HEK293 (cell line): Measurements from ENCODE around the gene SGMS1.

Experiments
- CTCF ChIA-PET: fragments of 350-600 bp; formaldehyde crosslinking; extraction: SDS; loops from one replicate; lab custom pipeline; 2021; ENCODE audit warnings: antibody characterized with exemption; lab: Yijun Ruan, JAX
- POLR2A ChIA-PET: fragments of 300-600 bp; formaldehyde crosslinking; extraction: SDS; loops from one replicate; lab custom pipeline; 2020; ENCODE audit warnings: antibody characterized with exemption, inconsistent platforms; lab: Yijun Ruan, JAX
- H3K27ac ChIP-seq: fragments of 200-500 bp; sonication (Bioruptor generic); 2 replicates; pipeline ENCODE4 v1.5.1; 2014; ENCODE audit warnings: low read depth, low read length, control low read depth, inconsistent platforms; ENCODE audit errors: extremely low read depth
- H3K36me3 ChIP-seq, 2 experiments: fragments of 200-500 bp in 1 of 2; sonication (Bioruptor generic) in 1 of 2; 1 replicate in 1 of 2; 2 replicates in 1 of 2; pipeline ENCODE4 v1.5.1; 2014 to 2017; ENCODE audit warnings: inconsistent platforms in 2 of 2, low read length in 2 of 2; ENCODE audit not compliant: control insufficient read depth in 2 of 2, insufficient read depth in 1 of 2
- H3K4me1 ChIP-seq: fragments of 200-500 bp; sonication (Bioruptor generic); 2 replicates; pipeline ENCODE4 v1.5.1; 2014; ENCODE audit warnings: mild to moderate bottlenecking, low read length, inconsistent platforms; ENCODE audit not compliant: control insufficient read depth, insufficient read depth
- H3K4me3 ChIP-seq: 2 replicates; pipeline ENCODE4 v1.5.1; 2011; ENCODE audit warnings: low read depth, mild to moderate bottlenecking, control low read depth, low read length, moderate library complexity
- H3K9me3 ChIP-seq: fragments of 200-500 bp; sonication (Bioruptor generic); 2 replicates; pipeline ENCODE4 v1.5.1; 2014; ENCODE audit warnings: low read depth, low read length, inconsistent platforms; ENCODE audit not compliant: control insufficient read depth, insufficient read depth
- HOXD13 ChIP-seq: sonication (generic); formaldehyde crosslinking; IDR thresholded peaks from 2 replicates; pipeline ENCODE4 v1.8.0; 2022; ENCODE audit warnings: missing genetic modification reagents, borderline replicate concordance
- KLF1 ChIP-seq: fragments of 450-650 bp; formaldehyde crosslinking; IDR thresholded peaks from 2 replicates; pipeline ENCODE4 v1.5.1; 2016; ENCODE audit warnings: missing biosample characterization, missing genetic modification characterization
- KLF16 ChIP-seq: fragments of 450-650 bp; formaldehyde crosslinking; IDR thresholded peaks from 2 replicates; pipeline ENCODE4 v1.5.1; 2017; ENCODE audit warnings: missing biosample characterization, missing genetic modification characterization
- KLF17 ChIP-seq: fragments of 450-650 bp; formaldehyde crosslinking; IDR thresholded peaks from 2 replicates; pipeline ENCODE4 v1.5.1; 2016; ENCODE audit warnings: missing biosample characterization, missing genetic modification characterization
- MEIS1 ChIP-seq: sonication (generic); formaldehyde crosslinking; IDR thresholded peaks from 2 replicates; pipeline ENCODE4 v1.8.1; 2022; ENCODE audit warnings: missing genetic modification reagents, mild to moderate bottlenecking, borderline replicate concordance
- OSR2 ChIP-seq: fragments of 450-650 bp; formaldehyde crosslinking; IDR thresholded peaks from 2 replicates; pipeline ENCODE4 v1.5.1; 2016; ENCODE audit warnings: missing biosample characterization, missing genetic modification characterization
- SCRT1 ChIP-seq: fragments of 450-650 bp; formaldehyde crosslinking; IDR thresholded peaks from 2 replicates; pipeline ENCODE4 v1.5.1; 2016; ENCODE audit warnings: missing biosample characterization, missing genetic modification characterization, borderline replicate concordance
- TCF7L2 ChIP-seq: IDR thresholded peaks from 2 replicates; pipeline ENCODE4 v1.6.1; 2011; ENCODE audit warnings: low read depth, mild to moderate bottlenecking, inconsistent platforms, low read length, moderate library complexity, borderline replicate concordance
- ZNF132 ChIP-seq: fragments of 450-650 bp; formaldehyde crosslinking; IDR thresholded peaks from 2 replicates; pipeline ENCODE4 v1.5.1; 2017; ENCODE audit warnings: missing biosample characterization, missing genetic modification characterization, borderline replicate concordance
- ZNF416 ChIP-seq: fragments of 450-650 bp; formaldehyde crosslinking; IDR thresholded peaks from 2 replicates; pipeline ENCODE4 v1.5.1; 2016; ENCODE audit warnings: missing biosample characterization, missing genetic modification characterization
- ZNF501 ChIP-seq: fragments of 450-650 bp; formaldehyde crosslinking; IDR thresholded peaks from 2 replicates; pipeline ENCODE4 v1.5.1; 2016; ENCODE audit warnings: missing biosample characterization, missing genetic modification characterization
- ZNF704 ChIP-seq: fragments of 450-650 bp; formaldehyde crosslinking; IDR thresholded peaks from 2 replicates; pipeline ENCODE4 v1.5.1; 2016; ENCODE audit warnings: missing biosample characterization, missing genetic modification characterization
- ZSCAN23 ChIP-seq: fragments of 450-650 bp; formaldehyde crosslinking; IDR thresholded peaks from 2 replicates; pipeline ENCODE4 v1.5.1; 2016; ENCODE audit warnings: missing biosample characterization, missing genetic modification characterization
- TF ChIP-seq, protein P1 (sequence below): fragments of 450-650 bp; formaldehyde crosslinking; IDR thresholded peaks from 2 replicates; pipeline ENCODE4 v1.5.1; 2017; ENCODE audit warnings: missing biosample characterization, missing genetic modification characterization
- TF ChIP-seq, protein P2 (sequence below): fragments of 450-650 bp; formaldehyde crosslinking; IDR thresholded peaks from 2 replicates; pipeline ENCODE4 v1.5.1; 2016; ENCODE audit warnings: missing biosample characterization, missing genetic modification characterization, low read depth
- TF ChIP-seq, protein P3 (sequence below): fragments of 450-650 bp; formaldehyde crosslinking; IDR thresholded peaks from 2 replicates; pipeline ENCODE4 v1.5.1; 2016; ENCODE audit warnings: missing biosample characterization, missing genetic modification characterization
- TF ChIP-seq, protein P4 (sequence below): fragments of 450-650 bp; formaldehyde crosslinking; IDR thresholded peaks from 2 replicates; pipeline ENCODE4; 2016; ENCODE audit warnings: missing biosample characterization, missing genetic modification characterization

The SGMS1 gene

DNA sequence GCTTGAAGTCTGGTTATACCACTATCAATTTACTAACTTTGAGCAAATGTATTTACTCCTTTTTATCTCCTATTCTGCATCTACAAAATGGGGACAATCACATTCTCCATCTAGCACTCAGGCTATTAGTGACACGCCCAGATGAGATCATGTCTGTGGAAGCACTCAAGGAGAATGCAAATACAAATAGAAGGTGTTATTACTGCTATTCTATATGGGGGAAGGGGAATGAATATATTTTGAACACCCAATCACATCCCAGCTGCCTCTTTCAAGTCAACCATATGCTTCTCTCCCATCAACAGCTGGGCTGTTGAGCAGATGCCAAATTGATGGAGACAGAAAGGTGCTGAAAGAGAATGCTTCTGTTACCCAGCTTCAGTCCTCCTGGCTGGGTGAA lies 23.5 kb downstream of the SGMS1 start:
- ChIA-PET CTCF (interaction anchor here (0.9 kb wide), 2 partner anchors 14 to 38 kb away, joined by 3 read pairs; no protein-coding TSS in a partner anchor), POLR2A (interaction anchor here (2.2 kb wide), 1 partner anchor 24 kb away, joined by 10 read pairs; the partner anchor contains the start of gene SGMS1)
- no peaks in the 10 kb centered on the region for H3K9me3 ChIP-seq
- peaks cover 18% of the 10 kb centered on the region for H3K4me1 ChIP-seq
- no peaks in the 10 kb centered on the region for H3K36me3 ChIP-seq
- H3K4me3 ChIP-seq, result no peak overlapping the region
- H3K27ac ChIP-seq, result no peak overlapping the region
- TF ChIP-seq MEIS1 (CRISPR knock-in tag) (no peak), ZNF501 (tag by site-specific recombination) (no peak), KLF16 (tag by site-specific recombination) (0 out of 2 replicates have a peak, but pooled peaks have one; percentile 38), TCF7L2 (no peak), KLF1 (tag by site-specific recombination) (0 out of 2 replicates have a peak, but pooled peaks have one; percentile 17), ZSCAN23 (tag by site-specific recombination) (no peak)
- TF ChIP-seq, protein P1, sequence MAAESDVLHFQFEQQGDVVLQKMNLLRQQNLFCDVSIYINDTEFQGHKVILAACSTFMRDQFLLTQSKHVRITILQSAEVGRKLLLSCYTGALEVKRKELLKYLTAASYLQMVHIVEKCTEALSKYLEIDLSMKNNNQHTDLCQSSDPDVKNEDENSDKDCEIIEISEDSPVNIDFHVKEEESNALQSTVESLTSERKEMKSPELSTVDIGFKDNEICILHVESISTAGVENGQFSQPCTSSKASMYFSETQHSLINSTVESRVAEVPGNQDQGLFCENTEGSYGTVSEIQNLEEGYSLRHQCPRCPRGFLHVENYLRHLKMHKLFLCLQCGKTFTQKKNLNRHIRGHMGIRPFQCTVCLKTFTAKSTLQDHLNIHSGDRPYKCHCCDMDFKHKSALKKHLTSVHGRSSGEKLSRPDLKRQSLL (tag by site-specific recombination), result no peak
- TF ChIP-seq, protein P2, sequence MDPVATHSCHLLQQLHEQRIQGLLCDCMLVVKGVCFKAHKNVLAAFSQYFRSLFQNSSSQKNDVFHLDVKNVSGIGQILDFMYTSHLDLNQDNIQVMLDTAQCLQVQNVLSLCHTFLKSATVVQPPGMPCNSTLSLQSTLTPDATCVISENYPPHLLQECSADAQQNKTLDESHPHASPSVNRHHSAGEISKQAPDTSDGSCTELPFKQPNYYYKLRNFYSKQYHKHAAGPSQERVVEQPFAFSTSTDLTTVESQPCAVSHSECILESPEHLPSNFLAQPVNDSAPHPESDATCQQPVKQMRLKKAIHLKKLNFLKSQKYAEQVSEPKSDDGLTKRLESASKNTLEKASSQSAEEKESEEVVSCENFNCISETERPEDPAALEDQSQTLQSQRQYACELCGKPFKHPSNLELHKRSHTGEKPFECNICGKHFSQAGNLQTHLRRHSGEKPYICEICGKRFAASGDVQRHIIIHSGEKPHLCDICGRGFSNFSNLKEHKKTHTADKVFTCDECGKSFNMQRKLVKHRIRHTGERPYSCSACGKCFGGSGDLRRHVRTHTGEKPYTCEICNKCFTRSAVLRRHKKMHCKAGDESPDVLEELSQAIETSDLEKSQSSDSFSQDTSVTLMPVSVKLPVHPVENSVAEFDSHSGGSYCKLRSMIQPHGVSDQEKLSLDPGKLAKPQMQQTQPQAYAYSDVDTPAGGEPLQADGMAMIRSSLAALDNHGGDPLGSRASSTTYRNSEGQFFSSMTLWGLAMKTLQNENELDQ, result no peak
- TF ChIP-seq, all 188 proteins: peak for 2

DNA sequence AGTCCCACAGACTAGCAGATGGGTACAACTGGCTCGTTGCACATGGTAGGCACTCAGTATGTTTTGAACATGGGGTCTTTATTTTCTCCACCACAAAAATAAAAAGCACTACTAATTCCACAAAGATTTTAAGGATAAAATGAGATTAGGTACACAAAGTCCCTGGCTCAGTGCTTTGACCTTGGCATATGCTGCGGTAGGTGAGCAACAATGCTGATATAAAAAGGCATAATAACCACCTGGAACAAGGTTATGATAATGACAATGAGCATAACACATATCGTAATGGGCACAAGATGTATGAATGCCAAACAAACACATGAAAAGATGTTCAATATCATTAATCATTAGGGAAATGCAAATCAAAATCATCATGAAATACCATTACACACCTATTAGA lies 26.9 kb downstream of the SGMS1 start:
- POLR2A ChIA-PET, result no interaction called here
- CTCF ChIA-PET, result no interaction called here
- H3K4me3 ChIP-seq, result no peak overlapping the region

DNA sequence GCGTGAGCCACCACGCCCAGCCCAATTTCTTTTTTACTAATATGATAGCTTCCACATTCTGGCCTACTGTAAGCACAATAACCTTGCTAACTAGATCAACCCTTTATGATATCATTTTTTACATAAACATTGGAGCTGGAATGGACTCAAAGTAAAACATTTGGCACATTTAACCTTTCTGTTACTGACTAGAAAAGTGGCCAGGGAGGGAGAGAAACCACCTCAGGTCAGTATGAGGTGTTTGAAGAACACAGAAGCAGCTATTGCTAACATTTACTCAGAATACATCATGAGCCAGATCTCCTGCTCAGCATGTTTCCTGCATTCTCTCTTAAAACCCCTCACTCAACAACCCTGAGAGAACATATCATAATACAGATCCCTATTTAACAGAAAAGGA lies 27.3 kb downstream of the SGMS1 start:
- CTCF ChIA-PET, result no interaction called here
- TF ChIP-seq ZNF416 (tag by site-specific recombination) (no peak), SCRT1 (tag by site-specific recombination) (no peak), ZNF132 (tag by site-specific recombination) (no peak), HOXD13 (CRISPR knock-in tag) (no peak), OSR2 (tag by site-specific recombination) (no peak)
- TF ChIP-seq, protein P3, sequence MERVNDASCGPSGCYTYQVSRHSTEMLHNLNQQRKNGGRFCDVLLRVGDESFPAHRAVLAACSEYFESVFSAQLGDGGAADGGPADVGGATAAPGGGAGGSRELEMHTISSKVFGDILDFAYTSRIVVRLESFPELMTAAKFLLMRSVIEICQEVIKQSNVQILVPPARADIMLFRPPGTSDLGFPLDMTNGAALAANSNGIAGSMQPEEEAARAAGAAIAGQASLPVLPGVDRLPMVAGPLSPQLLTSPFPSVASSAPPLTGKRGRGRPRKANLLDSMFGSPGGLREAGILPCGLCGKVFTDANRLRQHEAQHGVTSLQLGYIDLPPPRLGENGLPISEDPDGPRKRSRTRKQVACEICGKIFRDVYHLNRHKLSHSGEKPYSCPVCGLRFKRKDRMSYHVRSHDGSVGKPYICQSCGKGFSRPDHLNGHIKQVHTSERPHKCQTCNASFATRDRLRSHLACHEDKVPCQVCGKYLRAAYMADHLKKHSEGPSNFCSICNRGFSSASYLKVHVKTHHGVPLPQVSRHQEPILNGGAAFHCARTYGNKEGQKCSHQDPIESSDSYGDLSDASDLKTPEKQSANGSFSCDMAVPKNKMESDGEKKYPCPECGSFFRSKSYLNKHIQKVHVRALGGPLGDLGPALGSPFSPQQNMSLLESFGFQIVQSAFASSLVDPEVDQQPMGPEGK, result no peak

More for the DNA sequence above, 26.9 kb downstream of the SGMS1 start:
- Histone ChIP-seq H3K9me3 (no peaks in the 10 kb centered on the region), H3K36me3 (no peaks in the 10 kb centered on the region), H3K4me1 (no peaks in the 10 kb centered on the region), H3K27ac (no peak overlapping the region)
- TF ChIP-seq ZNF704 (tag by site-specific recombination), result no peak
- TF ChIP-seq KLF17 (tag by site-specific recombination), result no peak
- TF ChIP-seq, protein P4, sequence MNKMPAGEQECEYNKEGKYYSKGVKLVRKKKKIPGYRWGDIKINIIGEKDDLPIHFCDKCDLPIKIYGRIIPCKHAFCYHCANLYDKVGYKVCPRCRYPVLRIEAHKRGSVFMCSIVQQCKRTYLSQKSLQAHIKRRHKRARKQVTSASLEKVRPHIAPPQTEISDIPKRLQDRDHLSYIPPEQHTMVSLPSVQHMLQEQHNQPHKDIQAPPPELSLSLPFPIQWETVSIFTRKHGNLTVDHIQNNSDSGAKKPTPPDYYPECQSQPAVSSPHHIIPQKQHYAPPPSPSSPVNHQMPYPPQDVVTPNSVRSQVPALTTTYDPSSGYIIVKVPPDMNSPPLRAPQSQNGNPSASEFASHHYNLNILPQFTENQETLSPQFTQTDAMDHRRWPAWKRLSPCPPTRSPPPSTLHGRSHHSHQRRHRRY (tag by site-specific recombination), result no peak

More for the DNA sequence above, 27.3 kb downstream of the SGMS1 start:
- H3K27ac ChIP-seq, result no peak overlapping the region
- H3K4me3 ChIP-seq, result no peak overlapping the region
- no peaks in the 10 kb centered on the region for H3K36me3 ChIP-seq
- no peaks in the 10 kb centered on the region for H3K9me3 ChIP-seq
- POLR2A ChIA-PET, result no interaction called here
- no peaks in the 10 kb centered on the region for H3K4me1 ChIP-seq
